HG03135 (cell line): ENCODE measurements around the gene BCOR.

Experiments used
- ATAC-seq: cut with Tn5 transposase; IDR thresholded peaks from one replicate; pipeline ENCODE4 v1.9.1; 2021; ENCODE audit warnings: mild to moderate bottlenecking, moderate library complexity; ENCODE audit not compliant: unreplicated experiment

BCOR gene

GRCh38 chrX:40007131-40007755, 90.5 kb downstream of the BCOR start:
- no peak for ATAC-seq

- no peak for ATAC-seq
These were observed 91.4 kb downstream of the BCOR start for GRCh38 chrX:40006106-40007017.

GRCh38 chrX:40005292-40006011, 92.3 kb downstream of the BCOR start:
- ATAC-seq = no peak

- ATAC-seq = no peak
These were observed 92.9 kb downstream of the BCOR start for GRCh38 chrX:40004921-40005291.

GRCh38 chrX:40004246-40004535, 93.6 kb downstream of the BCOR start:
- no peak for ATAC-seq

- ATAC-seq = no peak
These were observed 94.1 kb downstream of the BCOR start for GRCh38 chrX:40003428-40004245.

- ATAC-seq = no peak
These were observed 94.7 kb downstream of the BCOR start for GRCh38 chrX:40003071-40003427.
